ENCODE data around the gene SYNPR. TPM values are rescaled to one million over a fixed set of nuclear protein-coding genes. Genes with fewer than 3 reads are reported as not detected.

Gene SYNPR
- total RNA-seq, 1 donor from 2014 or later: 3.7 TPM

DNA sequence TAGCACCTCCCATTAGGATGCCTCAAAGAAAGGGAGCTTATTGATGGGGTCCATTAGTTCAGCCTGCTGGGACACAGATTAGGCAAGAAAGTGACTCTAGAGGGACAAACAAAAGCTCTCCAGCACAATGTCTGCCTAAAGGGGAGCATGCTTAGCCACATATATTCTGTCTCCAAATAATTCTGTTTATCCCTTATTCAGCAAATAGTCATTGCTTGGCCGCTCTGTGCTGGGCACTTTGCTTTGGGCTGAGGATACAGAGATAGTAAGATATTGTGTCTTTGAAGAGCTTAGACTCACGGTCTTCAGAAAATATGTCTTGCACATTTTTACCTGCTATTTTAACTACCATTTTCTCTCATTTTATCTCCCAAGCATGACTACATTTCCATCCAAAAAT lies 159.8 kb downstream of the SYNPR start:
- TF ChIP-seq CTCF (IDR thresholded peaks at IDR 0.05; ENCODE audit: unreplicated experiment): no peak
- Mint-ChIP-seq H3K9me3 (no peaks in the 10 kb centered on the region), H3K4me1 (no peaks in the 10 kb centered on the region), H3K27me3 (ENCODE audit: low read depth) (peaks cover 43% of the 10 kb centered on the region), H3K4me3 (no peak overlapping the region), H3K27ac (no peak overlapping the region), H3K36me3 (no peaks in the 10 kb centered on the region)
- DNase-seq (ENCODE audit: low spot score in 2 of 2, unreplicated experiment in 2 of 2): no peak

DNA sequence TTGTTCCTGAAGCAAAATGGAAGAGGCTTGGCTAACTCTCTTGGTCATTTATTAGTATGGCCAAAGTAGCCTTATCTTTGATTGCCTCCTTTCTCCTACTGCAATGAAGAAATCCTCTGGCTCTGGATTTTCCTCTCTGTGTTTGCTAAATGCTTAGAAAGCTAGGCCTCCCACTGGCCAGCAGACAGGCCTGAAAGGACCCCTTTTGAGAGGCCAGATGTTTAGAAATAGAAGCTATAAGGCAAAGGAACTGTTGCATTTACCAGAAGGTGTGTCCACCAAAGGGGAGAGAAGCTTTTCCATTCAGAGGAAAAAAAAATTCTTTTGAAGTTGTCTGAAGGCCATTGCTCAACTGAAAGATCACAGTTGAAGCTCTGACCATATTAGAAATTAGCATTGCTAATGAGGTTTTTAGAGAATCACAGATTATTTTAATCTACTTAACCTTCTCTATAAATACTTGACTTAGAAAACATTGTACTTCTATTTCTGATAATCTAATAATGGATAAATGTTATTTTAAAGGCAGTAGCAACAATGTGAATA lies 160.8 kb downstream of the SYNPR start:
- Mint-ChIP-seq H3K9me3 (no peaks in the 10 kb centered on the region), H3K36me3 (no peaks in the 10 kb centered on the region), H3K4me3 (no peak overlapping the region), H3K27me3 (ENCODE audit: low read depth) (peaks cover 47% of the 10 kb centered on the region), H3K4me1 (no peaks in the 10 kb centered on the region), H3K27ac (no peak overlapping the region)
- no peak for DNase-seq (ENCODE audit: low spot score in 2 of 2, unreplicated experiment in 2 of 2)
- TF ChIP-seq CTCF (IDR thresholded peaks at IDR 0.05; ENCODE audit: unreplicated experiment): no peak

- no peaks in the 10 kb centered on the region for H3K36me3 Mint-ChIP-seq
- no peak for DNase-seq (ENCODE audit: low spot score in 2 of 2, unreplicated experiment in 2 of 2)
- H3K27ac Mint-ChIP-seq: no peak overlapping the region
- no peak overlapping the region for H3K4me3 Mint-ChIP-seq
- H3K9me3 Mint-ChIP-seq: no peaks in the 10 kb centered on the region
- TF ChIP-seq CTCF (IDR thresholded peaks at IDR 0.05; ENCODE audit: unreplicated experiment): no peak
- H3K4me1 Mint-ChIP-seq: no peaks in the 10 kb centered on the region
- H3K27me3 Mint-ChIP-seq (ENCODE audit: low read depth): peaks cover 57% of the 10 kb centered on the region
Observed at GRCh38 chr3:63441262-63441661, 163.2 kb downstream of the SYNPR start.

- H3K27me3 Mint-ChIP-seq (ENCODE audit: low read depth): peaks cover 56% of the 10 kb centered on the region
- no peak overlapping the region for H3K4me3 Mint-ChIP-seq
- no peaks in the 10 kb centered on the region for H3K36me3 Mint-ChIP-seq
- no peak overlapping the region for H3K27ac Mint-ChIP-seq
- no peaks in the 10 kb centered on the region for H3K9me3 Mint-ChIP-seq
- H3K4me1 Mint-ChIP-seq: no peaks in the 10 kb centered on the region
- DNase-seq (ENCODE audit: low spot score in 2 of 2, unreplicated experiment in 2 of 2): no peak
- no peak for TF ChIP-seq CTCF (IDR thresholded peaks at IDR 0.05; ENCODE audit: unreplicated experiment)
Observed at GRCh38 chr3:63442918-63443317, 164.8 kb downstream of the SYNPR start.

DNA sequence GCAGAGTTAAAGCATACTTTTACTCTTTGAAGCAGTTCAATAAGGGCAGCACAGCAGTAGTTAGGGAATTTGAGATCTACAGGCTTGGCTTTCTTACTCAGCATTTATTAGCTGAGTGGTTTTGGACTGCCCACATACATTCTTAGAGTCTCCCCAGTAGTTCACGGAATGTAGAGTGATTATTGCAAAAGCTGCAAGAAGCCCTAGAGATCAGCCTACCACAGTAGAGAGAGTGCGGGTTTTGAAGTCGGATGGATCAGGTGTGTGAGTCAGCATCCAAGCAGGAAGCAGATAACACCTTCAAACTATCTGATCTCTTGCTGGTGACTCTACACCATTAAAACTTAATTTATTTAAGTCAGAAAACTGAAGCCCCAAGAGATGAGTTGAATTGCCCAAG lies 171.9 kb downstream of the SYNPR start:
- H3K27ac Mint-ChIP-seq: no peak overlapping the region
- H3K27me3 Mint-ChIP-seq (ENCODE audit: low read depth): peaks cover 51% of the 10 kb centered on the region
- H3K9me3 Mint-ChIP-seq: no peaks in the 10 kb centered on the region
- H3K4me3 Mint-ChIP-seq: no peak overlapping the region
- H3K4me1 Mint-ChIP-seq: peaks cover 4% of the 10 kb centered on the region
- no peak for TF ChIP-seq CTCF (IDR thresholded peaks at IDR 0.05; ENCODE audit: unreplicated experiment)
- no peak for DNase-seq (ENCODE audit: low spot score in 2 of 2, unreplicated experiment in 2 of 2)
- H3K36me3 Mint-ChIP-seq: no peaks in the 10 kb centered on the region
